GM15510 (cell line): ENCODE data around the gene PDCD10.

ENCODE experiments used
- POLR2A ChIP-seq: IDR thresholded peaks from 3 replicates; pipeline ENCODE4 v1.6.1; 2011; ENCODE audit warnings: borderline replicate concordance; ENCODE audit not compliant: insufficient read length; ENCODE audit errors: extremely low read depth

PDCD10 gene

GRCh38 chr3:167723025-167723512 lies 11.6 kb downstream of the PDCD10 start:
- no peak for TF ChIP-seq POLR2A

GRCh38 chr3:167718582-167718981 lies 16.1 kb downstream of the PDCD10 start:
- TF ChIP-seq POLR2A: no peak

GRCh38 chr3:167716920-167717319 lies 17.8 kb downstream of the PDCD10 start:
- TF ChIP-seq POLR2A: no peak

GRCh38 chr3:167714871-167715270 lies 19.8 kb downstream of the PDCD10 start:
- no peak for TF ChIP-seq POLR2A

- TF ChIP-seq POLR2A: no peak
Measured at GRCh38 chr3:167712445-167712844, 22.2 kb downstream of the PDCD10 start.

- no peak for TF ChIP-seq POLR2A
Measured at GRCh38 chr3:167711439-167711838, 23.3 kb downstream of the PDCD10 start.

GRCh38 chr3:167710552-167710951 lies 24.1 kb downstream of the PDCD10 start:
- TF ChIP-seq POLR2A: no peak

GRCh38 chr3:167709690-167710089 lies 25.0 kb downstream of the PDCD10 start:
- TF ChIP-seq POLR2A: no peak

- no peak for TF ChIP-seq POLR2A
Measured at GRCh38 chr3:167705840-167706239, 28.9 kb downstream of the PDCD10 start.

- TF ChIP-seq POLR2A: no peak
Measured at GRCh38 chr3:167700926-167701325, 33.8 kb downstream of the PDCD10 start.

- TF ChIP-seq POLR2A: no peak
Measured at GRCh38 chr3:167700046-167700445, 34.6 kb downstream of the PDCD10 start.

- TF ChIP-seq POLR2A: no peak
Measured at GRCh38 chr3:167694121-167694520, 40.6 kb downstream of the PDCD10 start.

GRCh38 chr3:167691366-167691765 lies 43.3 kb downstream of the PDCD10 start:
- no peak for TF ChIP-seq POLR2A

- no peak for TF ChIP-seq POLR2A
Measured at GRCh38 chr3:167684388-167684993, 50.2 kb downstream of the PDCD10 start.

- TF ChIP-seq POLR2A: no peak
Measured at GRCh38 chr3:167679526-167679925, 55.2 kb downstream of the PDCD10 start.

- TF ChIP-seq POLR2A: no peak
Measured at GRCh38 chr3:167675848-167676247, 58.8 kb downstream of the PDCD10 start.

- no peak for TF ChIP-seq POLR2A
Measured at GRCh38 chr3:167673221-167673620, 61.5 kb downstream of the PDCD10 start.
